Heart right ventricle (tissue), 16 donors: ENCODE results near the gene AKAP6. TPM values are rescaled to one million over a fixed set of nuclear protein-coding genes. Genes with fewer than 3 reads are reported as not detected.
A peak's percentile ranks its signal among the peaks of the same experiment; 100 is the strongest.

ENCODE experiments used
- ATAC-seq, 8 donors: fragments of 200-7000 bp; cut with Tn5 transposase; one replicate each; pipeline ENCODE4 v1.9.1; 2020; ENCODE audit warnings: mild to moderate bottlenecking in 8 of 8, moderate library complexity in 8 of 8, moderate number of reproducible peaks in 1 of 8
- DNase-seq, 2 donors: peaks; one replicate each; pipeline ENCODE4 v3.0.0-alpha.2; 2020
- H3K27ac ChIP-seq, 10 donors: fragments of 200-600 bp; sonication (generic) in 2 of 10; one replicate each; pipeline versions ENCODE4 v1.5.0 to v1.8.0; 2020 to 2022; ENCODE audit warnings: mild to moderate bottlenecking in 3 of 10
- H3K27me3 ChIP-seq, 7 donors: fragments of 200-600 bp; one replicate each; pipeline ENCODE4 v1.8.0; 2021 to 2022; ENCODE audit warnings: mild to moderate bottlenecking in 2 of 7
- H3K36me3 ChIP-seq, 9 donors: fragments of 200-600 bp; sonication (generic) in 1 of 9; one replicate each; pipeline versions ENCODE4 v1.5.0 to v1.8.0; 2020 to 2022; ENCODE audit warnings: mild to moderate bottlenecking in 2 of 9
- H3K4me1 ChIP-seq, 9 donors: fragments of 200-600 bp; sonication (generic) in 1 of 9; one replicate each; pipeline versions ENCODE4 v1.5.0 to v1.8.0; 2020 to 2022; ENCODE audit warnings: mild to moderate bottlenecking in 4 of 9
- H3K4me3 ChIP-seq, 10 donors: fragments of 200-600 bp; sonication (generic) in 2 of 10; one replicate each; pipeline versions ENCODE4 v1.5.0 to v1.8.0; 2020 to 2022; ENCODE audit warnings: mild to moderate bottlenecking in 7 of 10, moderate library complexity in 2 of 10
- H3K9me3 ChIP-seq, 11 donors: fragments of 200-600 bp in 10 of 11; sonication (generic) in 2 of 11; one replicate each; pipeline versions ENCODE4 v1.5.0 to v1.8.0; 2013 to 2022; ENCODE audit warnings: mild to moderate bottlenecking in 2 of 11, control low read depth in 1 of 11, moderate library complexity in 1 of 11
- WGBS, 2 donors: extraction: QIAGEN DNeasy Blood & Tissue Kit; methylation state at CpG; one replicate each; pipeline ENCODE4 v1.1.7; 2013; ENCODE audit warnings: inconsistent platforms in 1 of 2; 5-methylcytosine and 5-hydroxymethylcytosine counted together
- intact Hi-C, 10 donors: fragments of 100-400 bp; cut with DNase I; formaldehyde crosslinking; loops; one replicate each; pipeline versions ENCODE4 v1.11.1 to v1.14.2; 2022
- polyA plus RNA-seq, 2 donors: library from polyadenylated mRNA; stranded (reverse); fragments of 200-250 nt; gene quantifications; one replicate each; pipeline ENCODE4 v1.2.3, GENCODE V29; 2013
- total RNA-seq, 10 donors: library from RNA; stranded (reverse); fragmentation: NEBNext Ultra II Directional in 3 of 10; extraction: Animal tissue kit (Norgen Biotek cat#: 25700) in 3 of 10; gene quantifications; one replicate each; pipeline versions ENCODE4 v1.2.1 to v1.2.4, GENCODE V29; 2021 to 2023
- TF ChIP-seq, protein P1 (sequence below), 9 donors: fragments of 200-600 bp; sonication (generic) in 2 of 9; IDR thresholded peaks; one replicate each; pipeline versions ENCODE4 v1.5.0 to v1.8.0; 2021 to 2022; ENCODE audit warnings: antibody characterized with exemption in 9 of 9, mild to moderate bottlenecking in 5 of 9, moderate library complexity in 1 of 9
- donor health status: Arrhythmogenic right ventricular cardiomyopathy.
- donor health status: ischemic (EF 13 %, LVEDD 7.1; RV severe dilation, severe dysfunction).
- donor health status: healthy with polysubstance abuse.
- donor health status: DM: no; HTN: yes; CAD: no.
- donor health status: DM: no; HTN: no; CAD: no.
- donor health status: ischemic (EF 25% LVEDD 6.9; RV normal size, moderate dysfunction).
- donor health status: ischemic (EF 25% LVEDD 5.7; RV mildly dilated, moderate dysfunction).
- donor health status: healthy.
- donor health status: DM: yes; HTN: yes; CAD: no.
- donor health status: Ischemic cardiomyopathy.
- donor health status: ischemic (EF 35%, LVEDD 5.7; RV mildly dilated, moderate dysfunction).
- donor health status: nonischemic (EF 11% LVEDD 7.7; RV severe dilation, severe dysfunction).
- donor health status: DM: yes; HTN: yes; CAD: no.
- donor health status: PGD.
- donor health status: ischemic (EF 29% LVEDD 5.4; RV normal size, mild dysfunction).
- donor health status: nonischemic (EF 23%, LVEDD 6.1; RV moderate dilation, normal function).

AKAP6 gene
- total and polyA plus RNA-seq, 12 donors: 13.5 to 332 (median 229) TPM

DNA sequence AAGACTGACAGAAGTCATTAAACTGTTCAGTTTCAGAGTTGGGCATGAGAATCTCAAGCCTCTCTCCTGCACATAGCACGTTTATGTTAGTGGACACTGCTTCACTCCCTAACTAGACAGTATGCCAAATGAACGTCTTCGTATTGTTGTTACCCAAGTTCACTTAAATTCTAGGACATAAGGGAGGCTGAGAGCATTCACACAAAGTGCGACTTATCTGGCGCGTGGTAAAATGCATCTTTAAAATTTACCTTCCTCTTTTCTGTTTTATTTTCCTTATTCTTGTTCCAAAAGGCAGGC lies 166.3 kb downstream of the AKAP6 start:
- intact Hi-C loops: no loop called here
- ATAC-seq (peak in 4 of 8 donors; percentile 19 to 52 (median 28)), DNase-seq (no peak)
- peak overlapping the region; percentile 7 to 60 (median 45) for H3K4me3 ChIP-seq
- no peaks in the 10 kb centered on the region for H3K27me3 ChIP-seq
- no peaks in the 10 kb centered on the region for H3K36me3 ChIP-seq
- H3K9me3 ChIP-seq: no peaks in the 10 kb centered on the region
- 40 to 64% methylated on average over 6 of the region's 6 CpGs for WGBS, 2 donors
- H3K27ac ChIP-seq: peak overlapping the region; percentile 66 to 87 (median 82)
- H3K4me1 ChIP-seq: peaks cover 0 to 52% (median 30%) of the 10 kb centered on the region in 9 donors
- TF ChIP-seq, protein P1, sequence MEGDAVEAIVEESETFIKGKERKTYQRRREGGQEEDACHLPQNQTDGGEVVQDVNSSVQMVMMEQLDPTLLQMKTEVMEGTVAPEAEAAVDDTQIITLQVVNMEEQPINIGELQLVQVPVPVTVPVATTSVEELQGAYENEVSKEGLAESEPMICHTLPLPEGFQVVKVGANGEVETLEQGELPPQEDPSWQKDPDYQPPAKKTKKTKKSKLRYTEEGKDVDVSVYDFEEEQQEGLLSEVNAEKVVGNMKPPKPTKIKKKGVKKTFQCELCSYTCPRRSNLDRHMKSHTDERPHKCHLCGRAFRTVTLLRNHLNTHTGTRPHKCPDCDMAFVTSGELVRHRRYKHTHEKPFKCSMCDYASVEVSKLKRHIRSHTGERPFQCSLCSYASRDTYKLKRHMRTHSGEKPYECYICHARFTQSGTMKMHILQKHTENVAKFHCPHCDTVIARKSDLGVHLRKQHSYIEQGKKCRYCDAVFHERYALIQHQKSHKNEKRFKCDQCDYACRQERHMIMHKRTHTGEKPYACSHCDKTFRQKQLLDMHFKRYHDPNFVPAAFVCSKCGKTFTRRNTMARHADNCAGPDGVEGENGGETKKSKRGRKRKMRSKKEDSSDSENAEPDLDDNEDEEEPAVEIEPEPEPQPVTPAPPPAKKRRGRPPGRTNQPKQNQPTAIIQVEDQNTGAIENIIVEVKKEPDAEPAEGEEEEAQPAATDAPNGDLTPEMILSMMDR (IDR thresholded peaks at IDR 0.05): no peak

DNA sequence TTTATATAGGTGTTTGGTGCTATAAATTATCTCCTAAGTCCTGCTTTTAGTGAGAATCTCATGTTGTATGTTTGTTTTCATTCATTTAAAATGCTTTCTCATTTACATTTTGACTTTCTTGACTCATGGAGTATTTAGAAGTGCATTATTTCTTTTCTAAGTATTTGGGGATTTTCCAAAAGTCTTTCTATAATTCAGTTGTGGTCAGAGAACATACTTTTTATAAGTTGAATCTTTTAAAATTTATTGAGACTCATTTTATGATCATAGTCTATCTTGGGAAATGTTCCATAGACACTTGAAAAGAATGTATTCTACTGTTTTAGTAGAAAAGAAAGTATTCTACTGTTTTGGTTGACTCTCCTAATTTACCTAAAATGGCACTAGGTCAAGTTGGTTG lies 168.2 kb downstream of the AKAP6 start:
- TF ChIP-seq, protein P1 (IDR thresholded peaks at IDR 0.05): no peak
- H3K4me1 ChIP-seq: peaks cover 0 to 47% (median 18%) of the 10 kb centered on the region in 9 donors
- H3K4me3 ChIP-seq: peak overlapping the region in 9 of 10 donors; percentile 24 to 60 (median 50)
- DNase-seq (no peak), ATAC-seq (no peak)
- H3K36me3 ChIP-seq: no peaks in the 10 kb centered on the region
- peak overlapping the region in 7 of 10 donors; percentile 40 to 87 (median 84) for H3K27ac ChIP-seq
- intact Hi-C loops: no loop called here
- H3K27me3 ChIP-seq: no peaks in the 10 kb centered on the region
- H3K9me3 ChIP-seq: no peaks in the 10 kb centered on the region

DNA sequence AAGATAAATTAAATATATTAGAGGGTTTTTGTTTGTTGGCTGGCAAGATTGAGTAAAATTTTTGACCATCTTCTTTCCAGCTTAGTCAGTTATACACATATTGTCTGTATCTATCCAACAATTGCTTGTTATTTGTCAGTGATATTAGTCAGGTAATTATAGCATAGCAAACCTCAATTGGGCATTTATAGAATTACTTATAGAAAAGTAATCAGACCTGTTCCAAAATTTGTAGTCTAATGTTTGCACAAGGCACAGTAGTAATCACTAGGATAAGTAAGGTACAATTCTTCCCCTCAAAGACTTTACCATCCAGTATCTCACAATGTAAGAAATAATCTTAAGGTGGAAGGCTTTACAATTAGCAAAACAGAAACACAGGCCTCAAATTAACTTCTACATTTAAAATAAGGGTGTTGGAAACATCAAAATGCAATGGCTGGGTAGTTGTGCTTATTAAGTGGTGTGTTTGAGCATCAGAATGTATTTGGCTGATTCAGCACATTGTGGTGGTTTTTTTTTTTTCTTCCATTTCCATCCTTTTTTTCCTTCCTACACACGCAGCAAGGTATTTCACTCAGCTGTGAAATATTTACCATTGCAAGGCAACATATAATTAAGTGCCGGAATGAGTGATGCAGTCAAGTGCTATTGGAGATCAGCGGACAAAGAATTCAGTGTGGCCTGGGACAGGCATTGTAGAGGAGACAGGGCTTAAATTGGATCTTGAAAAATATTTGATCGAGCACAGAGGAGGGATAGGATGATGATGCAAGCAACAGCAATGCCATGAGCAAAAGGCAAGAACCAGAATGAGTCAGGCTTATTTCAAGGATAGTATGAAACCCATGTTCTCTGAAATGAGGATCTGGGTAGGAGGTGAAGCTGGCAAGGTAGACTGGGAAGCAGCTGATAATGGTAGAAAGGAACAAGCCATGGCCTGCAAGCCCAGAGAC lies 178.2 kb downstream of the AKAP6 start:
- H3K4me3 ChIP-seq: no peak overlapping the region
- ATAC-seq: peak in 3 of 8 donors; percentile 25 to 32 (median 27)
- H3K27me3 ChIP-seq: no peaks in the 10 kb centered on the region
- H3K36me3 ChIP-seq: no peaks in the 10 kb centered on the region
- peak overlapping the region in 8 of 10 donors; percentile 52 to 91 (median 81) for H3K27ac ChIP-seq
- WGBS, 2 donors: 54 to 63% methylated on average over 4 of the region's 4 CpGs
- DNase-seq: no peak
- peaks cover 3 to 45% (median 18%) of the 10 kb centered on the region in 9 donors for H3K4me1 ChIP-seq
- intact Hi-C loops: no loop called here
- no peaks in the 10 kb centered on the region for H3K9me3 ChIP-seq
- TF ChIP-seq, protein P1 (IDR thresholded peaks at IDR 0.05): no peak

DNA sequence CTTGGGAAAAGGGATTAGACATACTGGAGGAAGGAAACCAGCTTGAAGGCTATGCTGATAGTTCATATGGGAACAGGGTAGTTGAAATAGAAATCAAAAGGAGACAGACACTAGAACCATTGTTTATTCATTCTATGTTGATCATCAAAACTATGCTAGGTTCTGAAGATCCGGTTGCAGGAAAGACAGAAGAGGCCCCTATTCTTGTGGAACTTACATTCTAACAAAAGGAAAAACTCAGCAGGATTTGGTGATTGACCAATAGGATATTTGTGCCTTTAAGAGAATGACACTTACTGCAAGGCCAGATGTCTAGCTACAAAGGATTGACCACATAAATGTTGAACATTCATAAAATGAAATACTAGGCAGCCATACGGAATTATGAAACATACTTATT lies 179.2 kb downstream of the AKAP6 start:
- Histone ChIP-seq H3K9me3 (no peaks in the 10 kb centered on the region), H3K27ac (peak overlapping the region in 8 of 10 donors; percentile 51 to 91 (median 81)), H3K27me3 (no peaks in the 10 kb centered on the region), H3K4me1 (peaks cover 3 to 55% (median 23%) of the 10 kb centered on the region in 9 donors), H3K4me3 (no peak overlapping the region), H3K36me3 (no peaks in the 10 kb centered on the region)
- WGBS, 2 donors: 47 to 51% methylated on average over 2 of the region's 2 CpGs
- TF ChIP-seq, protein P1 (IDR thresholded peaks at IDR 0.05): no peak
- intact Hi-C loops: no loop called here
- no peak for DNase-seq
- ATAC-seq: no peak
